K562 (cell line): ENCODE results near the gene OR51B2. TPM values are rescaled to one million over a fixed set of nuclear protein-coding genes. Genes with fewer than 3 reads are reported as not detected.
"Not testable (repeated sequence)": the region's sequence is repeated elsewhere in the genome, so short reads cannot be mapped to it uniquely, and the experiment has no call there.

Experiments used
- ATAC-seq: fragments of 200-7000 bp; cut with Tn5 transposase; 3 replicates; pipeline ENCODE4 v1.9.1; 2020; ENCODE audit warnings: moderate library complexity
- BruUV-seq: library from RNA; stranded (reverse); fragments of 400-500 nt; replicated peaks from 2 replicates; lab custom pipeline; 2021; lab: Mats Ljungman, UMichigan
- CTCF ChIA-PET: fragments of 300-600 bp; formaldehyde crosslinking; extraction: SDS; loops from one replicate; lab custom pipeline; 2021; ENCODE audit warnings: low intra/inter-chr PET ratio; lab: Yijun Ruan, JAX
- POLR2A ChIA-PET: fragments of 300-600, 350-650 bp; sonication (Branson Sonifier 250); formaldehyde crosslinking; extraction: SDS; loops from one replicate; lab custom pipeline; 2021; ENCODE audit warnings: antibody characterized with exemption, inconsistent platforms; lab: Yijun Ruan, JAX
- DNase-seq, 4 experiments: peaks; one replicate each; pipeline versions ENCODE4 v3.0.0 to v3.0.0-alpha.2; 2011 to 2018; ENCODE audit warnings: low spot score in 3 of 4, mixed read lengths in 3 of 4; ENCODE audit errors: extremely low read depth in 1 of 4
- FAIRE-seq: peaks from 2 replicates; lab custom pipeline; 2011; peaks lifted over from hg19 to GRCh38; lab: Jason Lieb, UNC
- H2AFZ ChIP-seq: 2 replicates; pipeline ENCODE4 v1.6.0; 2011; ENCODE audit warnings: low read depth, low read length, control low read depth, inconsistent platforms
- H3K27ac ChIP-seq: fragments of 200-600 bp; 3 replicates; pipeline ENCODE4 v1.8.0; 2011; ENCODE audit warnings: low read depth, mild to moderate bottlenecking, control low read depth, inconsistent platforms, low read length, moderate library complexity, mixed read lengths; ENCODE audit errors: extremely low read depth
- H3K27me3 ChIP-seq, 2 experiments: fragments of 300-600 bp in 1 of 2; 2 replicates in 1 of 2; 3 replicates in 1 of 2; pipeline versions ENCODE4 v1.6.0 to v1.8.0; 2011; ENCODE audit warnings: inconsistent platforms in 2 of 2, low read length in 2 of 2, mild to moderate bottlenecking in 1 of 2, mixed read lengths in 1 of 2, moderate library complexity in 1 of 2; ENCODE audit not compliant: control insufficient read depth in 2 of 2, insufficient read depth in 2 of 2
- H3K36me3 ChIP-seq: fragments of 300-600 bp; 3 replicates; pipeline ENCODE4 v1.8.0; 2011; ENCODE audit warnings: mild to moderate bottlenecking, low read length, inconsistent platforms; ENCODE audit not compliant: control insufficient read depth, insufficient read depth
- H3K4me1 ChIP-seq, 2 experiments: fragments of 200-600 bp in 1 of 2; replicated peaks in 1 of 2; 2 replicates in 1 of 2; 3 replicates in 1 of 2; pipeline versions ENCODE4 v1.5.1 to v1.8.0; 2011; ENCODE audit warnings: inconsistent platforms in 2 of 2, low read length in 2 of 2, mild to moderate bottlenecking in 1 of 2, mixed read lengths in 1 of 2, moderate library complexity in 1 of 2; ENCODE audit not compliant: control insufficient read depth in 2 of 2, insufficient read depth in 2 of 2
- H3K4me2 ChIP-seq: 2 replicates; pipeline ENCODE4 v1.6.1; 2011; ENCODE audit warnings: low read length, control low read depth, inconsistent platforms, mixed read lengths; ENCODE audit not compliant: insufficient read depth
- H3K4me3 ChIP-seq: fragments of 200-600 bp; sonication (generic), shearing (Covaris generic); 2 replicates; pipeline ENCODE4 v1.5.1; 2016; ENCODE audit warnings: control low read depth, inconsistent platforms
- H3K79me2 ChIP-seq: fragments of 200-600 bp; 3 replicates; pipeline ENCODE4 v1.8.0; 2011; ENCODE audit warnings: low read length, inconsistent platforms; ENCODE audit not compliant: control insufficient read depth, insufficient read depth
- H3K9ac ChIP-seq, 2 experiments: 2 replicates each; pipeline versions ENCODE4 v1.6.0 to v1.6.1; 2011; ENCODE audit warnings: low read depth in 2 of 2, low read length in 2 of 2, control low read depth in 1 of 2, inconsistent platforms in 1 of 2, mild to moderate bottlenecking in 1 of 2, mixed read lengths in 1 of 2; ENCODE audit not compliant: insufficient read depth in 1 of 2
- H3K9me1 ChIP-seq: one replicate; pipeline ENCODE4 v1.6.0; 2011; ENCODE audit warnings: inconsistent platforms, mild to moderate bottlenecking, low read length, moderate library complexity; ENCODE audit not compliant: control insufficient read depth, insufficient read depth
- H3K9me3 ChIP-seq: replicated peaks from 2 replicates; pipeline ENCODE4 v1.5.1; 2011; ENCODE audit warnings: low read depth, low read length, inconsistent platforms; ENCODE audit not compliant: control insufficient read depth, insufficient read depth
- H4K20me1 ChIP-seq: replicated peaks from 2 replicates; pipeline ENCODE4 v1.6.1; 2011; ENCODE audit warnings: low read length, inconsistent platforms, mixed read lengths; ENCODE audit not compliant: control insufficient read depth, insufficient read depth
- ETS2 ChIP-seq: IDR thresholded peaks from 2 replicates; pipeline ENCODE4 v1.6.1; 2016; ENCODE audit warnings: borderline replicate concordance, missing genetic modification characterization, mild to moderate bottlenecking, moderate library complexity, missing compliant biosample characterization; ENCODE audit not compliant: poor library complexity, severe bottlenecking
- FOXJ2 ChIP-seq: fragments of 200-800 bp; sonication (Bioruptor generic); IDR thresholded peaks from 2 replicates; pipeline ENCODE4 v1.6.1; 2016; ENCODE audit warnings: missing genetic modification characterization, missing compliant biosample characterization
- HOXB6 ChIP-seq: fragments of 250-450 bp; sonication (Bioruptor Pico); IDR thresholded peaks from 2 replicates; pipeline ENCODE4 v1.5.1; 2022; ENCODE audit warnings: mild to moderate bottlenecking, borderline replicate concordance
- SOX6 ChIP-seq: fragments of 450-650 bp; IDR thresholded peaks from 2 replicates; pipeline ENCODE4 v1.6.1; 2014; ENCODE audit warnings: mild to moderate bottlenecking
- TBP ChIP-seq: optimal IDR thresholded peaks from 2 replicates; pipeline ENCODE3; 2011; ENCODE audit warnings: low read depth, low read length, improper control_type of control experiment
- U2AF2 ChIP-seq: fragments of 200-400 bp; formaldehyde crosslinking; optimal IDR thresholded peaks from 2 replicates; pipeline ENCODE3; 2017; ENCODE audit warnings: low read depth, mild to moderate bottlenecking, low read length
- UBTF ChIP-seq, 2 experiments: IDR thresholded peaks; 2 replicates each; pipeline ENCODE4 v1.6.1; 2012; ENCODE audit warnings: improper control_type of control experiment in 2 of 2, low read depth in 2 of 2, low read length in 2 of 2, borderline replicate concordance in 1 of 2
- YY1 ChIP-seq, 3 experiments: IDR thresholded peaks; 2 replicates each; pipeline ENCODE4 v1.6.1; 2011; ENCODE audit warnings: low read length in 2 of 3, mild to moderate bottlenecking in 2 of 3, moderate library complexity in 2 of 3, borderline replicate concordance in 1 of 3, control low read depth in 1 of 3, low read depth in 1 of 3; ENCODE audit not compliant: insufficient read depth in 3 of 3, insufficient replicate concordance in 2 of 3, control insufficient read depth in 1 of 3, insufficient read length in 1 of 3; ENCODE audit errors: extremely low read depth in 1 of 3
- ZNF41 ChIP-seq: fragments of 250-450 bp; sonication (Bioruptor Pico); conservative IDR thresholded peaks from 2 replicates; pipeline ENCODE4 v1.4.0; 2020; ENCODE audit warnings: mild to moderate bottlenecking
- WGBS: fragments of 100-300 bp; shearing (Covaris generic); methylation state at CpG from one replicate; pipeline ENCODE4 v1.1.6; 2016; ENCODE audit warnings: low coverage, mixed read lengths; ENCODE audit not compliant: insufficient coverage; ENCODE audit errors: missing lambda C conversion rate; 5-methylcytosine and 5-hydroxymethylcytosine counted together
- in situ Hi-C: fragments of 300-500 bp; cut with MboI; formaldehyde crosslinking; loops from 4 replicates; pipeline ENCODE4 v1.15.0; 2018; ENCODE audit warnings: inconsistent platforms, mixed read lengths
- intact Hi-C: fragments of 100-400 bp; cut with micrococcal nuclease; formaldehyde crosslinking; loops from 2 replicates; pipeline ENCODE4 v1.14.2; 2022
- polyA plus RNA-seq, 8 experiments: library from polyadenylated mRNA; depleted of rRNA in 4 of 8; stranded (reverse) in 5 of 8; unstranded in 3 of 8; fragments of >200 nt; fragmentation: Nextera tagmentation in 2 of 8; fragmentation: Illumina TruSeq in 1 of 8; extraction: Ambion mirVana in 2 of 8; extraction: Trizol in 1 of 8; gene quantifications; 2 replicates each; pipeline versions ENCODE4 v1.2.1 to v1.2.3, GENCODE V29; 2011 to 2014; ENCODE audit warnings: inconsistent platforms in 1 of 8, missing spikeins in 1 of 8
- total RNA-seq, 7 experiments: library from RNA; depleted of rRNA in 6 of 7; stranded (reverse); fragments of >200 nt in 6 of 7; fragmentation: Illumina TruSeq in 2 of 7; extraction: Trizol in 2 of 7; gene quantifications; 2 replicates each; pipeline versions ENCODE4 v1.2.1 to v1.2.3, GENCODE V29; 2011 to 2021; ENCODE audit warnings: low replicate concordance in 1 of 7

Gene OR51B2
- total and polyA plus RNA-seq, 9 of the 15 experiments (the other 6 are each of a cell fraction or from before 2014, with no cell fraction given) = 0.38 to 6.6 (median 4.0) TPM

- TF ChIP-seq ZNF41 (no peak), TBP (no peak), ETS2 (no peak), UBTF (IDR thresholded peaks at IDR 0.05; ENCODE audit: borderline replicate concordance in 1 of 2, low read depth in 2 of 2, low read length in 2 of 2) (no peak), U2AF2 (no peak), FOXJ2 (tag) (peak; percentile 56; the same call in 1 of the 2 replicates), HOXB6 (CRISPR knock-in tag) (no peak), YY1 (IDR thresholded peaks at IDR 0.05; ENCODE audit: borderline replicate concordance in 1 of 3, control insufficient read depth in 1 of 3, extremely low read depth in 1 of 3, insufficient read depth in 3 of 3, insufficient read length in 1 of 3, insufficient replicate concordance in 2 of 3, low read depth in 1 of 3, low read length in 2 of 3) (no peak), SOX6 (0 out of 2 replicates have a peak, but pooled peaks have one; percentile 19)
- TF ChIP-seq, all 486 proteins: peak for 4
These were observed 38.0 kb upstream of the OR51B2 start (continued) for GRCh38 chr11:5362017-5362625.

- FAIRE-seq, ATAC-seq, DNase-seq, H3K4me3 ChIP-seq, H3K4me1 ChIP-seq, H3K9ac ChIP-seq, in situ Hi-C loops, BruUV-seq, H3K27me3 ChIP-seq, intact Hi-C loops, H4K20me1 ChIP-seq, H3K4me2 ChIP-seq, H2AFZ ChIP-seq, H3K27ac ChIP-seq, CTCF ChIA-PET, H3K9me1 ChIP-seq, H3K9me3 ChIP-seq, POLR2A ChIA-PET: not testable (repeated sequence)
- H3K36me3 ChIP-seq = peaks cover 40% of the 10 kb centered on the region
- peaks cover 41% of the 10 kb centered on the region for H3K79me2 ChIP-seq
- WGBS = 92% methylated on average over 3 of the region's 5 CpGs
These were observed 31.9 kb upstream of the OR51B2 start for GRCh38 chr11:5356031-5356430.
